EH (cell line): ENCODE data around the gene OVAAL.
A peak's percentile ranks its signal among the peaks of the same experiment; 100 is the strongest.

ENCODE experiments used
- DNase-seq: peaks from one replicate; pipeline ENCODE4 v3.0.0-alpha.2; 2015; ENCODE audit warnings: low read depth

OVAAL gene

DNA sequence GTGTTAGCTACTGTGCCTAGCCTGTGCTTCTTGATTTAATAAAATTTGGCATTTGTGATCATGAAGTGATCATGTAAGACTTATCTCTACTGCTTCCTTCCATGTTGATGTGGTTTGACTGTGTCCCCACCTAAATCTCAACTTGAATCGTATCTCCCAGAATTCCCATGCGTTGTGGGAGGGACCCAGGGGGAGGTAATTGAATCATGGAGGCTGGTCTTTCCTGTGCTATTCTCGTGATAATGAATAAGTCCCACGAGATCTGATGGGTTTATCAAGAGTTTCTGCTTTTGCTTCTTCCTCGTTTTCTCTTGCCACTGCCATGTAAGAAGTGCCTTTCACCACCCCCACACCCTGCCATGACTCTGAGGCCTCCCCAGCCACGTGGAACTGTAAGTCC lies at the start of gene OVAAL:
TSS of gene OVAAL (plus strand) at position 301 of the 400 bp plus-strand sequence.
- DNase-seq = no peak

DNA sequence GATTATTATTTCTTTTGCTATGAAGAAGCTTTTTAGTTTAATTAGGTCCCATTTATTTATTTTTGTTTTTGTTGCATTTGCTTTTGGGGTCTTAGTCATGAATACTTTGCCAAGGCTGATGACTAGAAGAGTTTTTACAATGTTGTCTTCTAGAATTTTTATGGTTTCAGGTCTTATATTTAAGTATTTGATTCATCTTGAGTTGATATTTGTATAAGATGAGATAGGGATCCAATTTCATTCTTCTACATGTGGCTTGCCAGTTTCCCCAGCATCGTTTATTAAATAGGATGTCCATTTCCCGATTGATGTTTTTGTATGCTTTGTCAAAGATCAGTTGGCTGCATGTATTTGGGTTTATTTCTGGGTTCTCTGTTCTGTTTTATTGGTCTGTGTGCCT lies 47.9 kb upstream of the OVAAL start:
- no peak for DNase-seq

DNA sequence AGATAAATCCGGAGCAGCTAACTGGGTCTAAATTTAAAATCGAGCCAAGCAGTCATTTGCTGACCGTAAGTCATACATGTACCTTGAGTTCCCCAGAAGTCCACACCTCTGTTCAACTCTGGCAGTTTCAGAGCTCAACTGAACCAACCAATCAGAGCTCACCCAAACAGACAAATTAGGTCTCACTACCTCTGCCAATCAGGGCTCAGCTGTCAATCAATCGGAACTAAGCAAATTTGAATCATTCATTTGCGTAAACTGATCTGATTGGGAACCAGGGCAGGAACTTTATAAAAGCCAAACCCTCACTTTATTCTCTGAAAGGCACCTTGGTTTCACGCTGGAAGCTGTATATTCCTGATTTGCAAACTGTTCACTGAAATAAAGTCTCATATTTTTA lies 45.2 kb upstream of the OVAAL start:
- no peak for DNase-seq

DNA sequence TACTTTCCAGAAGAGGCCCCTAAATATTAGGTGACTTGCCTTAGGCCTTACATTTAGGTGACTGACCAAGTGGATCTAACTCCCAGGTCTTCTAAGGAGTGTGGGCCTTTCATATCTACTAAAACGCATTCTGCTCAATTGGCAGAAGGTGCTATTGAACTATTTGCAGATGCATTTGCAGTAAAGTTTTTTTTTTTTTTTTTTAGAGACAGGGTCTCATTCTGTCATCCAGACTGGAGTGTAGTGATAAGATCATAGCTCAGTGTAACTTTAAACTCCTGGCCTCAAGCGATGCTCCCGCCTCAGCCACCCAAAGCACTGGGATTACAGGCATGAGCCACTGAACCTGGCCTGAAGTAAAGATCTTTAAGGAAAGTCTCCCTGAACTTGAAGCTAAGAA lies 43.4 kb upstream of the OVAAL start:
- DNase-seq = no peak

DNA sequence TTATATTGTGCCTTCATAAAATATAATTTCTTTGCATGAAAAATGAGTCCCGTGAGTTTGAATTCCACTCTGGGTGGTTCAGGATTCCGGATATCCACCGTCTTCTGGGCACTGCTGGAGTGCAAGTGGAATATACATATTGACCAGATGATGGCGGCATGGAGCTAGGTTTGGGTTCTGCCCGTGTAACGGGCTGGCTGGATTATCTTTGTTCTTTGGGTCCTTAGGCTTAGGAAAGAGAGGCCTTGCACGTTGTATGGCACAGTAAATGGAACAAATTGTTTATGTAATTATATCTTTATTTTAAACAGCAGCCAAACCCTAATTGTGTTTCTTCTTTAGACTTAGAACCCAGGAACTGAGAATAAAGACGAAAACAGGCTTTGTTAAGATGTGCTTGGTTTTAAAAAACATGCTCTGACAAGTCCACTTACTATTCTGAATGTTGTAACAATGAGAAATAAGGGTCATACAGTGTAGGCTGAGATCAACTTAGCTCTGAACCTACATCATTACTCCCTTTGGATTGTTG lies 42.8 kb upstream of the OVAAL start:
- DNase-seq = peak; percentile 83

DNA sequence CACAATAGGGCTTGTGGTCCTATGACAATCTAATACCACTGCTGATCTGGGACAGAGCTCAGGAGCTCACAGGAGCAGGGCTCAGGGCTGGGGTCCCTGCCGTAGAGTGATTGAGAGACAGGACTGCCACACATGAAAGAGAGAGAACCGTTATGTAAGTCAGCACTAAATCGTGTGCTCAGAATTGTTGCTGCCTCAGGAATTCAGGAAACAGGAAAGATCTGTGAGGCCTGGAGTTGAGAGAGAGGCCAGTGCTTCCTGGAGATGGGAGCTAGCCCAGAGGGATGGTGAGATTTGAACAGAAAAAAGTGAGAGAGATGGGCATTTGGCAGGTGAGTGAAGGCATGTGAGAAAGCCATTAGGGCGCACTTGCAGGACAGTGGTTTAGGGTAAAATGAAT lies 38.9 kb upstream of the OVAAL start:
- DNase-seq = peak; percentile 35

DNA sequence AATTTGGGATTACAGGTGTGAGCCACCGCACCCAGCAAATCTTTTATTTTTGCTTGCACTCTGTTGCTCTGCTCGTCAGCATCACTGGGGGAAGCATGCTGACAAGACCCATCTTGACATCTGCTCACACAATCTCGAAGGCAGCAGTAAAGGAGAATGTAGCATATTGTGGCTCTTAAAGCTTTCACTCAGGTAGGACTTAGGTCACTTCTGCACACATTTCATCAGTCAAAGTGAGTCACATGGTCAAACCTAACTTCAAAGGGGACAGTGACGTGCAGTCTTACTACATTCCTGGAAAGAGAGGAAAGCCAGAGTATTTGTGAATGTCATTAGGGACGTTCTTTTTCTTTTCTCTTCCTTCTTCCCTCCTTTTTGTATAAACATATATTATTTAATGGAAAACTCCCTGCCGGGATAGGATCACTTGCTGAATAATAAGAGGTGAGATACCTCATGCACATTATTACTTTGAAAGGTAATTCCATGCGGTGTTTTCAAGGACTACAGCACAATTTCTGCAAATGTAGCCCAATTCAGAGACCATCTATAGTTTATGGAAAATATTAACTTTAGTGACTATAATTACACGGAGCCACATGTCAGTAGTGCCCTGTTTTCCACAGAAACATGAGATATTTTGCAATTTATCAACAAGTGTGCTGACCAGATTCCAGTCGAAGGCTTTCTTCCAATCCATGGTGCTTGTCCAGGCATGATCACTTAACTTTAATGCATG lies 37.1 kb upstream of the OVAAL start:
- DNase-seq = no peak

DNA sequence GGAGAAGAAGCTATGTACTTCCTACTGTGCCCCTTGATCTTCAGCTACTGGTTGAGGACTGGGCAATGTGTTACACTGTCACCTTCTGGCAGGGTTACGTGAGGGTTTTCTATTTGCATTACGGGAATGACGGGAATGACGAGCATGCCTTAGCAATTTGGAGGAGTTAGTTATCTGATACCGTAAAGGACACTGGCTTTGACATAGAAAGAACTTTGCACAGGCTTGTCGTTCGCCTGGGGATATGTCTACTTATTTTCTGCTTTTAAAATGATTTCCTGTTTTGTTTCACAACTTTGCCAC lies 36.6 kb upstream of the OVAAL start:
- peak; percentile 37 for DNase-seq

DNA sequence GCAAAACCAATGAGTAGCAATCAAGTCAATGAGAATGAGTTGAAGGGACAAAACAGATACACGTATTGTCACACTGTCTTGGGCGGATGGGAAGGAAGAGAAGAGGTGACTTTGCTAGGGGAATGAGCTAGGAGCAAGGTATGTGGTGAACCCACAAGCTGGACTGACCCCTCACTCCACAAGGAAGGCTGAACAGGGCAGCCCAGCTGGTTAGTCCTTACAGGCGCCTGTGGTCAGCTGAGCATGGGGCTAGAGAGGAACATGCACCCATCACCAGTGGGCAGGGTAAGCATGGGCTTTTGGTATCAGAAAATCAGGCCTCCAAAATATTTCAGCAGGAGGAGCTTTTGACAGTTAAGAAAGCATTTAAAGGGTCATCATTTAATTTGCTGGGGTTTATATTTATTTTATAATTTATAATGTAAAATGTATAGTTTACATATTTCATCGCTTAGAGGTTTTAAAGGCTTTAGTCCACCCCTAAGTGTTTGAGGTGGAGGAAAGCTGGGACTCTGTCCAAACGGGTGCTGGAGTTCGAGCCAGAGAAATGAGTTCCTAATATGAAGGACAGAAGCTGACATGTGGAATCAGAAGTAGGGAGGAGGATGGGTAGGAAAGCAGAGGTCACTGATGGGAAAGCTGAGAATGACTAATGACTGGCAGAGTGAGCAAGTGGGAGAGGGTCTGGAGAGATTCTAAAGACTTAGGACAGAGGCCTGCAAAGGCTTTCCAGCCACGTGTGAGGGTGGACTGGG lies 34.4 kb upstream of the OVAAL start:
- DNase-seq = no peak

DNA sequence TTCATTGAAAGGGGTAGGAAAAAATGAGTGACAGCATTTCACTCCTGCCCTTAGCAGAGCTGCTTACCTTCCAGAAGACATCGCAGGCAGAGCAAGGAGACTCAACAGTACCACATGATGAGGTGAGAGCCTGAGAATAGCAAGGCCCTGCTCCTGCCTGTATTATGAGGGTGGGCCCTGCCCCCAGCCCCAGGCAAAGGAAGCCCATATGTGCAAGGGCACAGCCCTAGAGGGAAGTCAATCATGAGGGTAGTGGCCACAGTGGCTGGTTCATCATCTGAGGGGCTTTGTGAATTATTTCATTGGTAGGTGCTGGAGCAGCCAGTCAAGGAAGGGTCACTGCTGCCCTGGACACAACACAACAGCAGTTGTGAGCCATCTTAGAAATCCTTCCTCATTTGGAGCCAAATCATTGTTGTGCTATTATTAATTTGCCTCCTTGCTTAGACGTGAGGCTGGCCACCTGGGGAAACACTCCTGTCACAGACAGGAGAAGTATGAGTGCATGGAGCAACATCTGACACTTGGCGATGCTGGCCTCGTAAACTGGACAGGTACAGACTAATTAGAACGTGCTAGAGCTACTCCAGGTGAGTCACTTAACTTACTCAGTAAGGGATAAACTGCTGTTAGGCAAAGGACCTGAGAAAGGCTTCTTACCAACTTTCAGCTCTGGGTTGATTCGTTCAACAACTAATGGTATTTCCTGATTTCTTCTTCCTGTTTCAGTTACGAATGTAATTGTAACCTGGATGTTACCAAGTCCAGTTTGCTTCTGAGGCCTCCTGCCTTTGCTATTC lies 33.6 kb upstream of the OVAAL start:
- no peak for DNase-seq

DNA sequence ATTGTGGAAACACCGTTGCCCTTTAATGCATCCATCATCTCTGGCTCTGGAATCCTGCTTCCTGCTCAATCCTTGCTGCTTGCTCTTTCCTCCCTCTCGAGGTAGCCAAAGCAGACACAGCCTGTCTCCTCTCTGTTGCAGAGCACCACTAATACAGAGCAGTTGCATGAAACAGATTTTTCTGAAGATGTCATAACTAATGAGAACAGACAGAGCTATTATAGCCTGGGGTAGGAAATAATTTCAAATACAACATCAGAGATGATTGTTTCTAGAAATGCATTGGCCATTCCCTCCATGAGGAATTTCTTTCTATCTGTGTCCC lies 33.1 kb upstream of the OVAAL start:
- DNase-seq = no peak

DNA sequence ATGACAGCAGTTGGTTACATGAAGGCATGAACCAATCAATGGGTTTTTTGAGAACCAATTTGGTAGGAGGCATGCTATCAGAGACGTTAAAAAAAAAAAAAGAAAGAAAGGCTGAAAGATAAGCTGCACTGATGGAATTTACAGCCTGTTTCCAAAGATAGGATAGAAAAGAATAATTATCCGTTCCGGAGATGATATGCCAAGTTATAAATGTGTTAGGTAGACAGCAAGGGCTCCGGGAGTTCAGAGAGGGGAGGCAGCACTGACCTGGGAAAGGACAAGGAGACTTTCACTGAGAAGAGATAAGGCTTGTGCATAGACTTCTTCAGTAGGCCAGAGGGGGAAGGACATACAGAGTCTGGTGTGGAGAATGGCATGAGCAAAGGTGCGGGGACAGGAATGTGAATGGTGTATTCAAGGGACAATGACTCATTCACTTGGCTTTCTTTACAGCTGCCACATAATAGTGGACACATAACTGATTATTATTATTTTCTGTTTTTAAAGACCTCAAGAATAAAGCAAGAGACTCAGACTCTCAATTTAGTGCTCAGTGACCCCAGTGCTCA lies 31.6 kb upstream of the OVAAL start:
- peak; percentile 56 for DNase-seq

DNA sequence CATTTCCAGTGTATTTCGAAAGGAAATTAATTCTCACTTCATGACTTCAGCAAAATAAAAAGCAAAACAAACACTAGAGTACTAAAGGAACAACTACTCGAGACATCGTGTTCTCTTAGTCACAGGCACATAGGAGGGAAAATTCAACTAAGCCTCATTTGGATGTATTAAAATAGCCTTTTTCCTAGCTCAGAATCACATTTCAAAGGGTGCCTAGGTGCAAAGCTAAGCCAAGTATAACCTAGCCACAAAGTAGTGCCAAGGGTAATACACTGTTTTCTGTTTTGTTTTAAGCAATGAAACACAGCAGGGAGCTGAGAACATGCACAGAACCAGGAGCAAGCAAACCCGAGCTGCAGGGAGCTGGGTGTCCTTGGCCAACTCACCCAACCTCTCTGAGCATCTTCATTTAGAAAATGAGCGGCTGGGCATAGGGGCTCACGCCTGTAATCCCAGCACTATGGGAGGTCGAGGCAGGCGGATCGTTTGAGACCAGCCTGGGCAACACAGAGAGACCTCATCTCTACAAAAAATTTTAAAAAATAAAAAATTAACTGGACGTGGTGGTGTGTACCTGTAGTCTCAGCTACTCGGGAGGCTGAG lies 29.8 kb upstream of the OVAAL start:
- no peak for DNase-seq

DNA sequence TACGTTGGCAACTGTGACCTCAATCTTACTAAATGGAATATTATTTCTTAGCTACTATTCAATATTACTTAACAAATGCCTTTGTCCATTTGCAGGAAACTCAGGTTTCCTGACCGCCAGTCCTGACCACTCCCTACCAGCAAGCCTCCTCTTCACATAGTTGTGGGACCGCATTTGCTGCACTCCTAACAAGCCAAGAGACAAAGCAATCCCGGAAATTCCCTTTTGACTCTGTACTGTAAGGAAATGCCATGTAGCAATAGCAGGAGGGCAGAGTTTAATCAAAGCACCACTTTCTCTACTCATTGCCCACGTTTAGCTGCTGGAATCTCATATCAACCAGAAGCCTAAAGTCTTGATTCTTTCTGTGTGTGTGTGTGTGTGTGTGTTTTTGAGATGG lies 28.3 kb upstream of the OVAAL start:
- DNase-seq = peak; percentile 78

DNA sequence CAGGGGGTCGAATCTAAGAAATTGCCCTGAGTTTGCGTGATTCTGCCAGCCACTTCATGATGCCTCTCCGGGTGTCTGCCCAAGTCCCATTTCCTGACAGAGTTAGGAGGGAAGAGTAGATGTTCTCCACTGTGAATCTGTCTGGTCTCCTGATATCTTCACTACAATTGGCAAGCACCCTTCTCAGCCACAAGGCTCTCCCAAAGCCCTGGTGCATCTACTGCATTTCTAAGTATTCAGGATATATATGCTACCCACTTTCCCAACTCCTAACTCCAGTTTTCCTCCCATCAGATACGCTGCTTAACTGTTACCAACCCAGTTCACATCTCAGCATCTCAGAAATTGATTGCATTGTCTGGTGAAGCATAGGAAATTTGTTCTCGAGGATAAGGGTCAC lies 25.9 kb upstream of the OVAAL start:
- DNase-seq = no peak

DNA sequence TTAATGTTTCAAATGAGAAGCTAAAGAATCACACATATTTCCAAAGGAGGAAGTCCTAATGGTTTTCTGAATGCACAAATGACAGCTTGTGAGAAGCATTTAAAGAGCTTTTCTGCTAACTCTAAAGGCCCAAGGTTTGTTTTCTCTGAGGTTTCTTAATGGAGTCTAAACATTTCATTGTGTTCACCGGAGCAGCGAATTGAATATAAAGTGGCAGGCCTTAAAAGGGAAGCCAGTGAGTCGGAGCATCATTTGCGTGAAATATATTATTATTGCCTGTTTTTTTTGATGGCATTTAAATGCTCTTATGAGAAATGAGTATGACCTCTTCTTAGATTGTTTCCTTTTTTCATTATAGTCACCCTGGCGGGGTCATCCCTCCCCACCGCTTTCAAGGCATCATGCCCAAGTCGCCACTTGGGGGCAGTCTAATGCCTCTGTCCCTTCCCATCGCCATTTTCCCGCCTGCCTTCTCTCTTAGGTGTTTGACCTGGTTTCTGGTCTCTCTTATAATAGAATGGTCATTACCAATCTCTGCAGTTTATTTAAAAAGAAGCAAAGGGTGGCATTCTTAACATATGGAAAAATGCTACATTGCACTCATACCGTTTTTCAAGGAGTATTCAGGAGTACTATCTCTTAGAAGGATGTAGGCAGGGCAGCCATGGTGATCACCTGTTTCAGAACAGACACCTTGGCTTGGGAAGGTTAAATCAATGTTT lies 25.3 kb upstream of the OVAAL start:
- DNase-seq = peak; percentile 66

DNA sequence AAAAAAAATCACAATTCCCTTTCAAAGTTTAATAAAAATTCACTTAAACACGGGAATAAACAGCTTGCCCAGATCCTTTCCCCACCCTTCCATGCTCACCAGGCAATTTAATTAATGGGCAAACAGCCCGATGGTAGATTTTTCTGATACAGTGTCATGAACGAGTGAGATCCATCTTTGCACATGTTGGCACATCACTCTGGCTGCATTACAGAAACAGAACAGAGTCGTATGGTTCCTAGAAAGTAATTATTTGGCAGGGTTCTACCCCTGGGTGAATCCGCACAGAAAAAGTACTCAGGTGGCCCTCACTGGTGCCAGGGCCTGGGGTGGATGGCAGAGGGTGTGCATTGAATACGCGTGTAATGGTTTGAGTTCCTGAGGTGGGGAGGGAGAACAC lies 24.6 kb upstream of the OVAAL start:
- peak; percentile 21 for DNase-seq

DNA sequence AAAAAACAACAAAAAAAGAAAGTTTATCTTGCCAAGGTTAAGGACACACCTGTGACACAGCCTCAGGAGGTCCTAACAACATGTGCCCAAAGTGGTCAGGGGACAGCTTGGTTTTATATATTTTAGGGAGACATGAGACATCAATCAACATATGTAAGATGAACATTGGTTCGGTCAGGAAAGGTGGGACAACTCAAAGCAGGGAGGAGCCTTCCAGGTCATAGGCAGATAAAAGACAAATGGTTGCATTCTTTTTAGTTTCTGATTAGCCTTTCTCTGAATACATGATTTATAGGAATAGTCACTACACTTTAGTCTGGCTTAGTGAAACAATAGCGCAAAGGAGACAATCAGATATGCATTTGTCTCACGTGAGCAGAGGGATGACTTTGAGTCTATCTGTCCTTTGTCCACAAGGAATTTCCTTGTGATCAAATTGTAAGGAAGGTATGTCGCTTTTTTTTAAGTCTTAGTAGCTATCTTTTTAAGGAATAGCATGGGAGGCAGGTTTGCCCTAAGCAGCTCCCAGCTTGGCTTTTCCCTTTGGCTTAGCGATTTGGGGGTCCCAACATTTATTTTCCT lies 23.3 kb upstream of the OVAAL start:
- no peak for DNase-seq

DNA sequence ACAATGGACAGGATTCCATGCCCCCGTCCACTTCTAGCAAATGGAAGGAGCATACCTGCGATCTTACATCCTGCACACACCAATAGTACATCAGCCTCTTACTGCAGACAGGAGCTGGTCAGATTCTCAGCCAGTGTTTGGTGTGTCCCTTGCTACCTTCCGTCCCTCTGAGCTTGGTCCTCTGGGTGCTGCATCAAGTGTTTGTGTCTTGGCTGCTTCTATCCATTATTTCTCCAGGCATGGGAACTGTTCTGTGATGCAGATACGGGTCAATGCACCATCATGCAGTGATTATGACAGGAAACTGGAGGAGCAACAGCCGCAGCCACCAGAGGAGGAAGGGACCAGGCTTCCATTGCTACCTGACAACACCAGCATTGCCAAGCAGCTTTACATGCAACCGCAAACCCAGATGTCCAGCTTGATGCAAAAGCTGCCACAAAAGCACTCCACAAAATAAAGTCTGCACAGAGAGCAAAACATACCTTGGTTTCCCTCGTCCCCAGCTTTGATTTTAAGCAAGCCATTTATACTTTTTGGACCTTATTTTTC lies 21.9 kb upstream of the OVAAL start:
- DNase-seq = no peak

DNA sequence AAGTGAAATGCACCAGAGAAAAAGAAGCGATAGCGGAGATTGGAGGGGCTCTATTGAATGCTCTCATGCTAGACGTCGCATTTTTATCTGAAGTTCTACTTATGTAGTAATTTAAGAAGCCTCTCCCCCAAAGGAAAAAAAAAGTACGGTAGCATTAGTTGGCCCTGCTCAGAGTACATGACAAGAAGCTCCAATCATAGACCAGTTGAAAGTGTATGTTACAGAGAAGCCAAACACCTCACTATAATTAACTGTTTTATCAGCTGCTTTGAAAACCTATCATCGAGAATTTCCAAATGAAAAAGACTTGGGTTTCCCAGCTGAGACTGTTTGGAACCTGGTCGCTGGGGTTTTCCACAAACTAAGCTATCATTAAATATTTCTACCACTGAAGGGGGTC lies 19.6 kb upstream of the OVAAL start:
- DNase-seq = no peak
